Activated CD4-positive, alpha-beta T cell treated with anti-CD3 and anti-CD28 coated beads, Interleukin-10, Interleukin-2, amounts not matched to agents 100 ng/mL and 50 ng/mL, durations not matched to agents 16 hours and 8 hours (primary cell): ENCODE data around the gene TP53BP1.
A peak's percentile ranks its signal among the peaks of the same experiment; 100 is the strongest.

ENCODE experiments used
- DNase-seq: peaks from one replicate; pipeline ENCODE4 v3.0.0-alpha.2; 2020

The TP53BP1 gene

DNA sequence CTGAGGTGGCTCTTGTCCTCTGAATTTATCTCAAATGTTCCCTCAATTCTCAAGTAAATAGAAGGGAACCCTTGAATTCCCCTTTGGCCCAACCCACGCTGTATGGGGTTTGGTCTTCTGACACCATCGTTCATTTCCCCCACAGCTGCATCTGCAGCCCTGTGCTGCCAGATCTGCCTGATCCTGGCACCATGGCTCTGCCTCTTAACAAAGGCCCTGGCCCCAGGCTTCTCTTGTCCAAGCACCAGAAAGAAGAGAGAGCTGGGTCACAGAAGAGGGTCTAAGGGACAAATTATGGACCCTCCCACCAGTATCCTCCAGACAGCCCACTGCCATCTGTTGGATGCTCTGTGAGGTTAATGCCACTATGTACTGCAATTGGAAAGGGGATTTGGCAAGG lies 26.2 kb upstream of the TP53BP1 start:
- DNase-seq: no peak

DNA sequence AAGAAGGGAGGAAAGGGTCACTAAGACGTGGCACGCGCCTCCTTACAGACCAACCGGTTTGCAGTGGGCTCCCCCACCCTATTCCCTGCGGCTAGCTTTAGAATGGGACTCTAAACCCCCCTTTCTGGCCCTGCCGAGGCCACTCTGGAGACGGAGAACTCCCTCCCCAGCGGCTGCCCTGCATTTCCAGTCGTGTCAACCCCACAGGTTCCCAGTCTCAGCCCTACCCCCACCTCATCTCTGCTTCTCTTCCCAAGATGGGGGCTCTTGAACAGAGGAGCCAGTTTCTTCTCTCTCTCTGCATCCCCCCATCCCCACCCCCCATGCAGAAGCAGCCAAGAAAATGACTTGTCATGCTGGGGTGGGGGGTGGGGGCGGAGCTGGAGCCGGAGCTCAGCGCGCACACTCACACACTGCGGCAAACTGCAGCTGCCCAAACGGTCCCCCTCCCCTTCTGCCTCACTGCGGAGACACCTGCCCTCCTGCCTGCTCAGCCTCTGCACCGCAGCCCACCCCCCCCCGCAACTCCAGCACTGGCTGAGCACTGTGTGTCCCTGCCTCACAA lies 25.3 kb upstream of the TP53BP1 start:
- no peak for DNase-seq

DNA sequence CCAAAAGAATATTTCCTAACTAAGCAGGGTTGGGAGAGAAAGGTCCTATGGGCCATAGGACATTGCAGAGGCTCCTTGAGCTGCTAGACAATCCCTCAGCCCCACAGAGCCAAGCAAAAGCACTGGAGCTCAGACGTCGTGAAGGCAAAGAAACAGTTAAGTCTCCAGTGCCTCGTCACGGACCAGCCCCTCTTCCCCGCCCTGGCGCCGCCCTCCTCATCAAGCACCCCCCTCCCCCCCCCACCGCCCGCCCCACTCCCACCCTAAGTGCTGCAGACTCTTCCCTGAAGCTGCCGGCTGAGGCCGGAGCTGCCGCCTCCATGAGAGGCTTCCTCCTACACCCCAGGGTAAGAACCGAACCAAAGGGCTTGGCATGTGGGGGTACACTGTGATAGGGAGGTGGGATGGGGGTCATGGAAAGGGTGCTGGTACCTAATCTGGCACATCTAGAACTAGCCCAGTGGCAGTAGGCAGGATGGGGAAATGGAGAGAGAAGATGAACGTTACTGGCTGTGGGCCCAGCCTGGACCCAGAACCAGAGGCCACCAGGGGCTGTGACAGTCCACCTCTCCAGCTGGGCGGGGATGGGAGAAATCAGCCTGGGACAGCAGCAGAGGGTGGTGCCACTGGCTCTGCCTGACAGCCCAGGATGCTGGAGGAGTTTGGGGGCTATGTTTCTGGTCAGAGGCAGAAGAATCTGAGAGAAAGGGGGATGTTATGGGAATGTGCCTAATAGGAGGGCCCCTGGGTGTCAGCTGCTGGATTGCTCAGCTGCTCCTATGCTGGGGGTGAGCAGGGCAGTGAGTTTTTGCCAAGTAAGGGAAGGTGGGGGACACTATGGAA lies 24.6 kb upstream of the TP53BP1 start, which contains the start of gene MAP1A:
Gene MAP1A (plus strand): TSS at position 255 of the 843 bp plus-strand sequence. CDS start 3,866 bp downstream, outside the sequence.
- DNase-seq: no peak

DNA sequence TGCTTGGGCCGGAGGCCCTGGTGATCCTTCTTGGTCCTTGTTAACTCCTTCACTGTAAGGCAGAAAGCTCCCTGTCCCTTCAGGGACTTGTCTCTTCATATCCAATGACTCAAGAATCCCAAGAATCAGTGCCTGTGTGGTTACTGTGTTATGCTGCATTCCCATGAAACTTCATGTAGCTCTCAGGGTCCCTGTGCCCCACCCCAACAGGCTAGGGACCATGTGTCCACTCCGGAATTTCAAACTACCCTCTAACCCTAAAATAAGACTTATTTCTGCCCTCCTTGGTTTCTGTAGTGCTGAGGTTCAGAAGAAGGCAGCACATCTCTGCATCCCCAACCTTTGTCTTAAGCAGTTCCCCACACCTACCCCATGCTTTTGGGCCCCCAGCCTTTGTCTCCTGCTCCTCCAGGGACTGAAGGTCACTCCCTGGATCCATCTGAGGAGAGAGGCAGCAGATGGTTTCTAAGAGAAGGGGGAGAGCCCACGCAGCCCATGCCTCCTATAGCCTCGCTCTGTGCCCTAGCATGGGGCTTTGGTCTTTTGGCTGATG lies 23.9 kb upstream of the TP53BP1 start:
- no peak for DNase-seq

DNA sequence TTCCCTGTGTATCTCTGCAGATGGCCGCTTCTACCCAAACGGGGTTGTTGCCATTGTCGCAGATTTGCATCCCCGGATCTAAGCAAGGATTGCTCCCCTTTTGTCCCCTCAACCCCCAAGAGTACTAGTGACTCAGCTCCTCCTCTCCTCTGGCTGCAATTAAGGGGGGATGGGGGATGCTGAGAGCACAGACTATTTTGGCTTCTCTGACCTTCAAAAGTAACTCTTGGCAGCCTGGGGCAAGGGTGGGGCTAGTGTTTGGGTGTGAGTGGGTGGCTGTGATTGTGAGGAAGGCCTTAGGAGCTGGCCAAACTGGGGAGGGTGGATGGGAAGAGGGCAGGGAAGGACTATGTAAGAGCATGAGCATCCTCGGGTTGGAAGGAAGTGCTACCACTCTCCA lies 23.2 kb upstream of the TP53BP1 start:
- no peak for DNase-seq

DNA sequence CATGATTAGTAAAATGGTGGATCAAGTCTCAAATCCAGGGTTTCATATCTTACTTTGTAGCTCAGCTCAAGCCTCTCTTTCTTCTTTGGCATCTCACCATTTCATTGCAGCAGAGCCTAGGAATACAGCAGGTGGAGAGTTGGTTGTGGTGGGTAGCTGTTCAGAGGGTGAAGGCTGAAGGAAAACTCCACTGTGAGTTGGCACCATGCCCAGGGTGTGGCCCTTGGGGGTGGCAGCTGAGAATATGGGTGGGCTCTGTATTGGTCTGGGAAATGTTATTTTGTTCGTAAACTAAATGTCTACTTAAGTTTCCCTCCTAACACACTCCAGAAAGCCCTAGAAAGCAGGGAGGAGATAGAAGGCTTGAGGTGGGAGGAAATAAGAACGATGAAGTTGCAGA lies 22.8 kb upstream of the TP53BP1 start:
- no peak for DNase-seq

DNA sequence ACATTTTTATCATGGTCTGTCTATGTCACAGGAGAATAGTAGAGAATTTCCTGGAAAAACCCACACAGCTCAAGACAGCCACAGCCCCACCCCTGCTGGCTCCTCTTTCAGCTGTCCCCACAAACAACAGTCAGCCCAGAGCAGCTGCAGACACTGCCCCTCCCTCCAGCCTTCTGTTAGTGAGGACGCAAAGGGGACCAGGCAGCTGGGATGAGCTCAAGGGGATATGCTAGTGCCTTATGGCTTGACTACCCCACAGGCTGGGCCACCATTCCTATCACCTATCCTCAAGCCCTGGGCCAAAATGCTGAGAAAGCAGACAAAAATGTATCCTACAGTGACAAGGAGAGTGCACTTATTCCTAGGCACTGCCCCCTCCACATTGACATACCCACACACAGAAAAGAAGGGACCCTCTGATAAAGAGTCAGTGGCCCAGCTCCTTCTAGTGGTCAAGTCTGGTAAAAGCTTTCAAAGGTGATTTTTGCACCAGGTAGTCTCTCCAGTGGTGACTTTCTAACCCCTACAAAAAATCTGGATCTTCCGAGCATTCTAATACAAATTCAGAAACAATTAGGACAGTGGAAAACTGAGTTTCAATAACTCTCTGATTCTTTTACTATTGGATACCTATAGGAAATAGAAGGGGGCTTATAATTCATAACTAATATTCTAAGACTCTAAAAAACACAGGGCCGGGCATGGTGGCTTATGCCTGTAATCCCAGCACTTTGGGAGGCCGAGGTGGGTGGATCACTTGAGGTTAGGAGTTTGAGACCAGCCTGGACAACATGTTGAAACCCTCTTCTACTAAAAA lies 21.5 kb upstream of the TP53BP1 start:
- DNase-seq: peak; percentile 41

DNA sequence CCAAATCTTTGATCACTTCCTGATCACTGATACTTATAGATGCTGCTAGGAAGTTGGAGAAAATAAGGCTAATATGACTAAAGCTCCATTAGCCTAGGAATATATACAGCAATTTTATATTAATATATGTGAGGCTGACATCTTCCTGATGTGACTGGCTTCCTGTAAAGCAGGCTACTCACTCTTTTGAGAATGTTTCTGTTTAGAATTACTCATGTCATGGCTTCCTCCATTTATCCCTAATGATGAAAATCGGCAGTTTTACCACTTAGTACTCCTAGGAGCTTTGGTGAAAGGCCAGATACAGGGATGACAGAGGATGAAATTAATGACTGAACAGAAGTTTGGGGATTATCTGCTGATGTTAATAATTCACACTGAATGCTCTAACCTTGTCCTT lies 20.6 kb upstream of the TP53BP1 start:
- DNase-seq: no peak

DNA sequence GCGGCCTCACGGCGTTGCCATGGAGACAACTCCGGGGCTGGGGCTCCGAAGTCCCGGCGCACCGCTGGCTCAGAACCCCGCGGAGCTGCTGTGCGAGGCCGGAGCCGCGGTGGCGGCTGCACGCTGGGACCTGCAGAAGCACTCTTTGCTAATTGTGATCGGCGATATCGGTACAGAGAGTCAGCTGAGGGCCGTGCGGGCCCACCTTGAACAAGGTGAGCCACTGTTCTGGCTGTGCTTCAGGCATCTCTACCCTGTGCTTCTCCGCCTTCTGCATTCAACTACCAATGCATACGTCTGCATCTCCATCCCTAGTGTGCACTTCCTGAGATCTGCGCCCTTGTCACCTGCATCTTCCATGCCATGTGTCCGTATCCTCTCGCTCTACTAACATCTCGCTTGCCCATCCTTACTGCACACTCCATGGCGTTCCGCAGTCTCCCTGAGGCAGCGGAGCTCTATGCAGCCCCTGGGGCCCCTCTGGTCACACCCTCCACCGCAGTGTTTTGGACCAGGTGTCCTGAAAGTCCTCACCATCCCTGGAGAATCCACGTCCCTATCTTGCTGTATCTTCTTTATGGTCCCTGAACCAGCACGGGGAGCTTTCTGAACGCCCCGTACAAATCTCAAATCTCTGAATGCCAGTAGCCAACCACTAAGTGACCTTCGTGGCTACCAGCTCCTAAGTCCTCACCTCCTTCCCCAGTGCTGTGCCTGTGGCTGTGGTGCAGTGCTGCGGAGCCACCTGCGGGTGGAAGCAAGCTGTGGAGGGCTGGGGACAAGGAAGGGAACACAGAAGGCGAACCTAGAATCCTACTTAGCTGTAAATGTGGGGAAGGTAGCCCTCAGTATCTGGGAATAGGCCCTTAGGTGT lies 18.3 kb upstream of the TP53BP1 start:
- DNase-seq: peak; percentile 37

DNA sequence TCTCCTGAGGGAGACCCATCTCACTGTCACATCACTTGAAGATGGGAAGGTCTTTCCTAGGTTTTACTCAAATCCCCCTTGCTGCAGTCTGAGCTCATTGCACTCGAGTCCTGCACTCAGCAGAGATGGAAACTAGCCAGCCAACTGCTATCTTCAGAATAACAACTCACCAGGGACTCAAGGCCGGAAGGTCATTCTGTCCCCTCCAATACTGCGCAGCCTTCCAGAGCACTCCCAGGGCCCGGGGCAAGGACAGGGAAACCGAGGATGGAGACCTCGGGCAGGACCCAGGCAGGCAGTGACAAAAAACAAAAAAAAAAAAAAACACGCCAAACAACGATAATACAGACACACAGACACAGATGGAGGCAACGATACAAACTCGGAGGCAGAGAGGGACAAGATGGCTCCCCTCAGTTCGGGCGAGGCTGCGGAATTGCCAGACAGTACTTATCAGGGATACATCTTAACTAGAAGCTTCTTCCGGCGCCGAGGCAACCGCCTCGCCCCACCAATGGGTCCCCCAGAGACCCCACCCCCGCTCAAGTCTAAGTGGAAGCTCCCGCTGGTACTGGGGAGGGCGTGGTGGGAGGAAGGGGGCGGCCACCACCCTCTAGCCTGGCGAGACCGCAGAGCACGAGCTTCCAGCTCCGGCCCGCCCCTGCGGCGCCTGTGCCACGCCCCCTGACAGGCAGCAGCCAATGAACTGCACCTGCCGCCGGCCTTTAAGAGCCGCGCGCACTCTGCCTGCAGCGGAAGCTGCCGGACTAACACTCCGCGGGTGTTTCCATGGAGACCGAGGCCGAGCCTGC lies 17.4 kb upstream of the TP53BP1 start:
- DNase-seq: peak; percentile 100

DNA sequence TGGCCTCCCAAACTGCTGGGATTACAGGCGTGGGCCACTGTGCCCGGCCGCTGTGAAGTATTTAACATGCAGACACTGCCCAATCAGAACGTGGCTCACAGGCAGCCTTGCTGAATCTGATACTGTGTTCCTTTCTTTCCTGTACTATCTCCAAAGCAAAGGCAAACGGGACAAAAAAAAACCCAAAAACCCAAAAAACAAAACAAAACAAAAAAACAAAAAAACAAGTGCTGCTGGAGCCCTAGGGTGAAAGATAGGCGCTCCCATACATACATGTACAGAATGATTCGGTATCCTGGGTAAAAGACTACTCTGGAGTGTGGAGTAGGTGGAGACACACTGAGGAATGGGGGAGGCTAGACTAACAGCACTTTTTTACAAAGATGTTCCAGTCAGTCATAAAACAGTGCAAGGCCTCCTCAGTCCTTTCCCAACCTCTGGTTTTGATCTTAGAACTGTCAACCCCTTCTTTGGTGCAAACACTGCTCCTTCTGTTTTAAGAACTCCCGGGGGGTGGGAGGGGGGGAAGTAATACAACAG lies 16.8 kb upstream of the TP53BP1 start:
- no peak for DNase-seq

DNA sequence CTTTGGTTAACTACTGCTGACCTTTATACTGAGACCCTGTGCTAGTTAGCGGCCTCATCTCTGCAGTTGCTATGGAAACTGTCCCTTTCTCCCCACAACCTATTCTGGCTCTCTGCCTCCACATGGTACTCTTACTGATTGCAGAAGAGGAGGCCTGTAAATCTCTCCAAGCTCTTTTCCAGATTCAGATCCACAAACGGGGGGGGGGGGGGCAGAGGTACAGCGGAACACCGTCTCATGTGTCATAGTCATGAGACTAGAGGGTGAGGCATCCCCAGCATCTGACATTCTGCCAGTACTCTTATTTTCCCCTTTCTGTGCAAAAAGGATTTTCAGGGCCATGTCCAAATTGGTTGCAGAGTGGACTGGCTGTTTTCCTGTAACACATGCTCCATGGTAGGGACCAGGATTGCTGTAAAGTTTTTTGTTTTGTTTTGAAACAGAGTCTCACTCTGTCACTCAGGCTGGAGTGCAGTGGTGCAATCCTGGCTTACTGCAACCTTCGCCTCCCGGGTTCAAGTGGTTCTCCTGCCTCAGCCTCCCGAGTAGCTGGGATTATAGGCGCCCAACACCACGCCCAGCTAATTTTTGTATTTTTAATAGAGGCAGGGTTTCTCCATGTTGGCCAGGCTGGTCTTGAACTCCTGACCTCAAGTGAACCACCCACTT lies 16.2 kb upstream of the TP53BP1 start:
- no peak for DNase-seq

DNA sequence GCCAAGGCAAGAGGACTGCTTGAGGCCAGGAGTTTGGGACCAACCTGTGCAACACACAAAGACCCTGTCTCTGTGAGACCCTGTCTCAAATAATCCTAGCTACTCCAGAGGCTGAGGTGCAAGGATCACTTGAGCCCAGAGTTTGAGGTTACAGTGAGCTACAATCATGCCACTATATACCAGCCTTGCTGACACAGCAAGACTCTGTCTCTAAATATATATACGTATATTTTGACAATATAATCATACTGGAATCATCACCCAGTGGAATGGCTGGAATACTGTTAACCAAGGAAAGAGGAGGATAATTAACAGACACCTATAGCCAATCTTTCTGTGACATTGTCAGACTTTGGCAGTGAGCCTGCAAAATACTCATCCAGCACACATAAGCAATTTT lies 15.5 kb upstream of the TP53BP1 start:
- DNase-seq: no peak

DNA sequence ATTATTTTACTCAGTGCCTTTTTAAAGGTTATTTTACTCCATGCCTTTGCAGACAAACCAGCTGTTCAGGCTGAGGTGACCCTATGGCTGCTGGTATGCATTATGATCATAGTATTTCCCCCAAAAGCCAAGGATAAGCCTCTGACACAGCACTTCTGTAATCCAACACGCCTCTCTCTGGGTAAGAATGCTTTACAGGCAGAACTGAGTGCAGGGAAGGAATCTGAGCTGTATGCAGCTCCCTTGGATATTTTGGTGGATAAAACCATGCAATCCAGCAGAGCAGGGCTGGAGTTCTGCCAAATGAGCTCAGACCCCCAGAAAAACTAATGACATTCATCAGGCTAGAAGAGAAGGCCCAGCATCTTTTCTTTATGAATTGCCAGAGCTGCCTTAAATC lies 12.8 kb upstream of the TP53BP1 start:
- no peak for DNase-seq

DNA sequence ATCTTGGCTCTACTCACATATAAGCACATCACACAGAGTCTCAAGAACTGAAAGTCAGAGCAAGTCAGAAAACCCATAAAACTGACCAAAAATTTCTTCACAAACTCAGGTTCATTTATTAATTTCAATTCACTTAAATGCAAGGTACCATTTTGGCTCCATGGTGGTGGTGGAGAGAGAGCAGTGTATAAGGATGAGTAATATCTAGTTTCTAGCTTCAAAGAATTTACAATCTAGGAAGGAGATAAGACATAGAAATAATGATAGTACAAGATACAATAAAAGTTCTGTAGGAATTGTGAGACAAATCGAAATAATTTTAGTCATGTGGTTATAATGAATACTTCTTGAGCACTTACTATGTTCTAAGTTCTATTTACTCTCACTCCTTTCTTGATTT lies 6.7 kb upstream of the TP53BP1 start:
- no peak for DNase-seq

DNA sequence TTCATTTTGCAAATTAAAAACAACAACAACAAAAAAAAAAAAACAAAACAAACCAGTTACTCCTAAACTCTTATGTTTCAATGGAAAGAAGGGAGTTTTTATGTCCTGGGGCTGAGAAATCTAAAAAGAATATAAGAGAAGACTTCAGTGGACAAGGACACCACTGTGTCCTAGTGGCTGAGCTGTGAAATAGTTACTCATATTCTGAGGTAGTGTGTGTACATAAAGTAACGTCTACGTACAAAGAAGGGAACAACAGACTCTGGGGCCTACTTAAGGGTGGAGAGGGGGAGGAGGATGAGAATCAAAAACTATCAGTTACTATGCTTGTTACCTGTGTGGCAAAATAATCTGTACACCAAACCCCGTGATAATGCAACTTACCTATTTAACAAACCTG lies 6.0 kb upstream of the TP53BP1 start:
- no peak for DNase-seq

DNA sequence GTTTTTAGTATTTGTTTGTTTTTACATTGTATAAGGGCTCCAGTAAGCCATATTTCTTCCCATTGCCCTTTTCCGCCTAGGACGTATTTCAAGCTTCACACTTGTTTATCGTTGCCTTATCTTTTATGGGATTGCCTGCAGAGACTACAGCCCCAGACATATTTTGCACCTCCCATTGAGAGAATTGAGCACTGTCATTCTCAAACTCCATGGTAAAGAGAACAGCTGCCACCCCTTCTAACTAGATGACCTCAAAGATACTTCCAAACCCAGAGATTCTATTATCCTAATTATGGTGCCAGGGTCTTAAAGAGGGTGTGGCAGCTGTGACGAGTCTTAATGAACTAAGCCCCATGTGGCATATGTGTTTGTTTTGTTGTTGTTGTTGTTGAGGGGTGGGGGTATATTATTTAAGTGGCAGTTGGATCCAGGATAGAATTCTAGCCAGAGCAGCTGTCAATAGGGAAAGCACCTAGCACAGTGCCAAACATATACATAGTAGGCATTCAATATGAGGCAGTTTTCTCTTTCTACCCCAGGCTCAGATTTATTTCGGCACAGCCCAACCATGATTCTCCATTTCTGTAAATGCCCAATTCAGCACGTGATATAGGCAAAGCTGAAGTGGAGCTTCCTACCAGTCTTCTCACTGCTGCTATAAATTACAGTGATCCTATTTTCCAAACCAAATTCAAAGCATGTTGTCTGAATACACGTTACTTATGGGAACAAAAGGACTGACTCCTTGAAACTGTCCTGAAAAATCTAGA lies 932 bp upstream of the TP53BP1 start:
- DNase-seq: no peak

DNA sequence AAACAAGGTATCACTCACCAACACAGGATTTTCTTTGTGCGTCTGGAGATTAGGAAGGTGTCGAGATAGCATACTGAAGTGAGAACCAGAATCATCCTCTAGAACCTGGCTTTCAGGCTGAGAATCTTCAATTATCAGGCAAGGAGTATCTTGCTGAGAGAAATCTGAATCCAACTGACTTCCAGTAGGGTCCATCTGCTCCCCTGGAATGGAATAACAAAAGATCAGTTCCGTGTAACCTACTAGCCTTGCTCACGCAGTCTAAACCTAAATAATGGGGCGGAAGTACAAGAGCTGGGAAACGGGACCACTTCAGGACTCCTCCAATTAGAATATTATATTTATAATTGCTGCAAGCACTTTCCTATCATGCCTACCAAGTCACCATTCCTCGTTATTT lies 690 bp downstream of the TP53BP1 start:
- DNase-seq: no peak

DNA sequence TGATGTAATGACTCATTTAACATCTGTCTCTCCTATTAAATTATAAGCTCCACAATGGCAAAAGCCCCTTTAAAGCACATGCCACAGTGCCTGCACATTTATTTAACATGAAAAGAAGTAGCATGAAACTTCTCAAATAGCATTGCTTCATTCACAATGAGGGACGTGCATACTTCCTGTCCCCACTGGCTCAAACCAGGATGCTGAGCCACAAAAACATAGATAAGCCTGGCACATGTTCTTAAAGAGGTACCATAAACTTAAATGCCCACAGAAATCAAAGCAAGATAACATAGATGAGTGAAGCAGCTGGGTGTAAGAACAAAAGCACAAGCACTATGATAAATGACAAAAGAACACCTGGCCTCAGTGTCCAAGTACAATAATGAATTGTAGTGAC lies 3.8 kb downstream of the TP53BP1 start:
- DNase-seq: no peak

DNA sequence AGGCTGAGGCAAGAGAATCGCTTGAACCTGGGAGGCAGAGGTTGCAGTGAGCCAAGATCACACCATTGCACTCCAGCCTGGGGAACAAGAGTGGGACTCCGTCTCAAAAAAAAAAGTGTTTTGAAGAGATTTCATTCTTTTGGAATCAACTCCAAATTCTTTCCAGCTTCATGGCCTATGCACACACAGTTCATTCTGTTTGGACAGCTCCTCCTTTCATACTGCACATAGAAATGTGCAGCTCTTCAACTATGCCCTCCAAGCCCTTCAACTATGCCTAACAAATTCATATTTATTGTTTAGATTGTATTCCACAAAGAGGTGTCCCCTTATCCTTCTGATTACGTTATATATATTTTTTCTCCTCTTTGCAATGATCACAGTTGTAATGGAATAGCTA lies 4.2 kb downstream of the TP53BP1 start:
- DNase-seq: no peak
